PC-9 (cell line): ENCODE data around the gene INS. TPM values are rescaled to one million over a fixed set of nuclear protein-coding genes. Genes with fewer than 3 reads are reported as not detected.

Experiments used
- Bru-seq: library from RNA; stranded (reverse); fragments of 400-500 nt; gene quantifications from one replicate; lab custom pipeline; 2021; lab: Mats Ljungman, UMichigan
- BruChase-seq, 2 experiments: library from RNA; stranded (reverse); fragments of 400-500 nt; gene quantifications; one replicate each; lab custom pipeline; 2021; lab: Mats Ljungman, UMichigan
- BruUV-seq: library from RNA; stranded (reverse); fragments of 400-500 nt; replicated peaks from 2 replicates; lab custom pipeline; 2021; lab: Mats Ljungman, UMichigan
- CTCF ChIA-PET: fragments of 300-600 bp; sonication (Branson Sonifier 250); formaldehyde crosslinking; loops from one replicate; lab custom pipeline; 2022; ENCODE audit warnings: antibody characterized with exemption; lab: Charles Lee
- POLR2A ChIA-PET: fragments of 300-600 bp; sonication (Branson Sonifier 250); formaldehyde crosslinking; loops from one replicate; lab custom pipeline; 2022; ENCODE audit warnings: antibody characterized with exemption; ENCODE audit not compliant: unreplicated experiment; lab: Charles Lee
- DNase-seq, 2 experiments: peaks; one replicate each; pipeline versions ENCODE4 v3.0.0 to v3.0.0-alpha.2; 2015 to 2022; ENCODE audit warnings: mixed read lengths in 1 of 2
- H2AFZ ChIP-seq: fragments of 200-600 bp; sonication (generic); 2 replicates; pipeline ENCODE4 v1.8.1; 2017; ENCODE audit warnings: antibody characterized with exemption
- H3F3A ChIP-seq: fragments of 200-600 bp; sonication (generic); 2 replicates; pipeline ENCODE4 v1.8.1; 2017; ENCODE audit warnings: antibody characterized with exemption, mild to moderate bottlenecking, low read depth; ENCODE audit not compliant: insufficient read depth
- H3K27ac ChIP-seq: fragments of 200-600 bp; sonication (generic); 2 replicates; pipeline ENCODE4 v1.6.1; 2016; ENCODE audit warnings: mixed run types
- H3K27me3 ChIP-seq: fragments of 200-600 bp; sonication (generic); 2 replicates; pipeline ENCODE4 v1.6.1; 2016; ENCODE audit warnings: low read depth, mixed run types; ENCODE audit not compliant: insufficient read depth
- H3K36me3 ChIP-seq: fragments of 200-600 bp; sonication (generic); 2 replicates; pipeline ENCODE4 v1.6.1; 2016; ENCODE audit warnings: low read depth, mixed run types
- H3K4me1 ChIP-seq: fragments of 200-600 bp; sonication (generic); replicated peaks from 2 replicates; pipeline ENCODE4 v1.6.1; 2016; ENCODE audit warnings: mixed run types; ENCODE audit not compliant: insufficient read depth
- H3K4me2 ChIP-seq: fragments of 200-600 bp; sonication (generic); 2 replicates; pipeline ENCODE4 v1.6.1; 2017; ENCODE audit warnings: mixed run types
- H3K4me3 ChIP-seq: fragments of 200-600 bp; sonication (generic); 2 replicates; pipeline ENCODE4 v1.6.1; 2016; ENCODE audit warnings: mixed run types
- H3K79me2 ChIP-seq: fragments of 200-600 bp; sonication (generic); 2 replicates; pipeline ENCODE4 v1.6.1; 2017; ENCODE audit warnings: low read depth, mixed run types
- H3K9me2 ChIP-seq: fragments of 200-600 bp; sonication (generic); 2 replicates; pipeline ENCODE4 v1.8.1; 2017; ENCODE audit warnings: mild to moderate bottlenecking; ENCODE audit not compliant: insufficient read depth
- H3K9me3 ChIP-seq: fragments of 200-600 bp; sonication (generic); 2 replicates; pipeline ENCODE4 v1.8.1; 2016; ENCODE audit warnings: low read depth; ENCODE audit not compliant: insufficient read depth
- H4K20me1 ChIP-seq: fragments of 200-600 bp; sonication (generic); 2 replicates; pipeline ENCODE4 v1.8.1; 2017; ENCODE audit not compliant: insufficient read depth
- CTCF ChIP-seq: fragments of 200-600 bp; sonication (generic); conservative IDR thresholded peaks from 2 replicates; pipeline ENCODE4 v1.6.1; 2017; ENCODE audit warnings: mixed run types, antibody characterized with exemption, mild to moderate bottlenecking, moderate library complexity
- EZH2 ChIP-seq: fragments of 200-600 bp; sonication (generic); IDR thresholded peaks from 2 replicates; pipeline ENCODE4 v1.8.0; 2017; ENCODE audit warnings: antibody characterized with exemption, low read depth
- intact Hi-C: fragments of 100-400 bp; cut with micrococcal nuclease; formaldehyde crosslinking; loops from one replicate; pipeline ENCODE4 v1.10.0; 2022; ENCODE audit not compliant: unreplicated experiment
- long read RNA-seq: library from polyadenylated mRNA; stranded (forward); transcript quantifications from one replicate; pipeline ENCODE4 v2.0.0, GENCODE V29; 2022
- total RNA-seq: library from RNA; stranded (reverse); gene quantifications from 2 replicates; pipeline ENCODE4 v1.2.3, GENCODE V29; 2021

Gene INS
- total RNA-seq: not detected in 2 replicates
- Bru-seq, nascent RNA: not detected
- BruChase-seq, experiment 1, labeled RNA remaining after a 2-hour chase: not detected
- not detected for BruChase-seq, experiment 2, labeled RNA remaining after a 6-hour chase
- long read RNA-seq: 0 reads

DNA sequence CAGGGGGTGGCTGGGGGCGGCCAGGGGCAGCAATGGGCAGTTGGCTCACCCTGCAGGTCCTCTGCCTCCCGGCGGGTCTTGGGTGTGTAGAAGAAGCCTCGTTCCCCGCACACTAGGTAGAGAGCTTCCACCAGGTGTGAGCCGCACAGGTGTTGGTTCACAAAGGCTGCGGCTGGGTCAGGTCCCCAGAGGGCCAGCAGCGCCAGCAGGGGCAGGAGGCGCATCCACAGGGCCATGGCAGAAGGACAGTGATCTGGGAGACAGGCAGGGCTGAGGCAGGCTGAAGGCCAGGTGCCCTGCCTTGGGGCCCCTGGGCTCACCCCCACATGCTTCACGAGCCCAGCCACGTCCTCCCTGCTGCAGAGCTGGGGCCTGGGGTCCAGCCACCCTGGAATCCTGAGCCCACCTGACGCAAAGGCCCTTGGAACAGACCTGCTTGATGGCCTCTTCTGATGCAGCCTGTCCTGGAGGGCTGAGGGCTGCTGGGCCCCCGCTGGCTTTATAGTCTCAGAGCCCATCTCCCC is at the start of gene INS:
TSS of gene INS (minus strand) at position 474 of the 524 bp plus-strand sequence. CDS start at position 236, 238 bp downstream.
- H3K4me1 ChIP-seq: no peaks in the 10 kb centered on the region; the same call in 1 of the 2 replicates
- H3K27me3 ChIP-seq: no peaks in the 10 kb centered on the region
- H4K20me1 ChIP-seq: no peaks in the 10 kb centered on the region
- no peaks in the 10 kb centered on the region for H3K36me3 ChIP-seq
- no peaks in the 10 kb centered on the region for H3K79me2 ChIP-seq
- no TSS peak for BruUV-seq
- H3K9me3 ChIP-seq: no peaks in the 10 kb centered on the region
- H3K4me3 ChIP-seq: no peak within 1 kb of the TSS
- H2AFZ ChIP-seq: no peak within 1 kb of the TSS
- H3F3A ChIP-seq: no peaks in the 10 kb centered on the region
- TF ChIP-seq EZH2: no peak
- TF ChIP-seq CTCF: no peak
- H3K4me2 ChIP-seq: no peak within 1 kb of the TSS
- DNase-seq: no peak
- H3K9me2 ChIP-seq: no peaks in the 10 kb centered on the region
- ChIA-PET CTCF (no interaction called here), POLR2A (no interaction called here)
- intact Hi-C loops: loop anchor here (10.0 kb wide), 1 partner anchor 134 kb away; no protein-coding TSS in a partner anchor
- H3K27ac ChIP-seq: no peak within 1 kb of the TSS

GRCh38 chr11:2210366-2211112 is 49.5 kb upstream of the INS start:
- Histone ChIP-seq H3K9me2 (no peaks in the 10 kb centered on the region), H2AFZ (no peak overlapping the region), H3K9me3 (no peaks in the 10 kb centered on the region), H3K4me2 (no peak overlapping the region), H3K27me3 (no peaks in the 10 kb centered on the region), H3K4me1 (no peaks in the 10 kb centered on the region), H3K4me3 (no peak overlapping the region), H4K20me1 (no peaks in the 10 kb centered on the region), H3F3A (no peaks in the 10 kb centered on the region), H3K27ac (no peak overlapping the region), H3K36me3 (no peaks in the 10 kb centered on the region), H3K79me2 (no peaks in the 10 kb centered on the region)
- no peak for TF ChIP-seq EZH2
- no peak for TF ChIP-seq CTCF
- BruUV-seq: no TSS peak
- ChIA-PET POLR2A (no interaction called here), CTCF (no interaction called here)
- DNase-seq: no peak
- intact Hi-C loops: no loop called here

DNA sequence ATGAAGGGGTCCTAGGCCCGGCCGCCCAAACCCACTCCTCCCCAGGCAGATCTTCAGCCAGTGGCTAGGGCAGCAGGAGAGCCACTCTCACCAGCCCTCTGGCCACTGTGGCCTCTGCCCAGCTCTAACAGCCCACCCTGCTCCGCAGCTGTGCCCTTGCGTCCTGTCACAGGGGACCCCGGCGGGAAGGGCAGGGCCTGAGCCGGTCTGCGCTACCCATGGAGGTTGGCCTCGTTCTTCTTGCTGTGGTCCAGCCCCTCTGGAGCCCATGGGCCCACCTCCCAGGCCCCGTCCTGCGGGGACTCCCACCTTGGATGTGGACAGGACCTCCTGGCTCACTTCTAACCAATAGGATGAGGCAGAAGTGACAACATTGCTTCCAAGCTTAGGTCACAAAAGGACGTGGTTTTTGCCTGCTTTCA is 48.9 kb upstream of the INS start:
- H3K4me1 ChIP-seq: no peaks in the 10 kb centered on the region
- TF ChIP-seq CTCF (no peak), EZH2 (no peak)
- no peak for DNase-seq
- H2AFZ ChIP-seq: no peak overlapping the region
- BruUV-seq: no TSS peak
- no peaks in the 10 kb centered on the region for H3K36me3 ChIP-seq
- H3K4me3 ChIP-seq: no peak overlapping the region
- intact Hi-C loops: no loop called here
- no peak overlapping the region for H3K27ac ChIP-seq
- no peaks in the 10 kb centered on the region for H3K9me3 ChIP-seq
- H3K79me2 ChIP-seq: no peaks in the 10 kb centered on the region
- H3F3A ChIP-seq: no peaks in the 10 kb centered on the region
- H3K4me2 ChIP-seq: no peak overlapping the region
- H3K9me2 ChIP-seq: no peaks in the 10 kb centered on the region
- ChIA-PET POLR2A (no interaction called here), CTCF (no interaction called here)
- no peaks in the 10 kb centered on the region for H4K20me1 ChIP-seq
- H3K27me3 ChIP-seq: no peaks in the 10 kb centered on the region
